K562 (cell line): Measurements from ENCODE around the gene RUNX1. TPM values are rescaled to one million over a fixed set of nuclear protein-coding genes. Genes with fewer than 3 reads are reported as not detected.
A peak's percentile ranks its signal among the peaks of the same experiment; 100 is the strongest.

Source experiments
- CBFA2T2 ChIP-seq: fragments of 450-650 bp; conservative IDR thresholded peaks from 2 replicates; pipeline ENCODE4 v1.6.1; 2017; ENCODE audit warnings: mild to moderate bottlenecking
- CHAMP1 ChIP-seq: fragments of 450-650 bp; IDR thresholded peaks from 2 replicates; pipeline ENCODE4 v1.6.1; 2016; ENCODE audit warnings: mild to moderate bottlenecking
- FIP1L1 ChIP-seq: fragments of 200-400 bp; formaldehyde crosslinking; IDR thresholded peaks from 2 replicates; pipeline ENCODE4 v1.6.1; 2018; ENCODE audit warnings: mild to moderate bottlenecking, low read depth, low read length; ENCODE audit not compliant: poor library complexity, severe bottlenecking
- KAT8 ChIP-seq: fragments of 450-650 bp; IDR thresholded peaks from 2 replicates; pipeline ENCODE4 v1.6.1; 2016; ENCODE audit warnings: low read depth, mild to moderate bottlenecking
- MTF1 ChIP-seq: fragments of 250-450 bp; sonication (Bioruptor Pico); IDR thresholded peaks from 2 replicates; pipeline ENCODE4 v1.9.0; 2021; ENCODE audit warnings: moderate library complexity, mild to moderate bottlenecking, inconsistent platforms, borderline replicate concordance
- MXI1 ChIP-seq: IDR thresholded peaks from 2 replicates; pipeline ENCODE4 v1.6.1; 2011; ENCODE audit warnings: low read depth, mild to moderate bottlenecking, improper control_type of control experiment, low read length
- NCOA4 ChIP-seq: fragments of 450-650 bp; IDR thresholded peaks from 2 replicates; pipeline ENCODE4 v1.6.1; 2018; ENCODE audit warnings: mild to moderate bottlenecking; ENCODE audit not compliant: partially characterized antibody
- NKRF ChIP-seq: fragments of 450-650 bp; IDR thresholded peaks from 2 replicates; pipeline ENCODE4 v1.6.1; 2016; ENCODE audit warnings: borderline replicate concordance
- NR0B1 ChIP-seq: fragments of 450-650 bp; IDR thresholded peaks from one replicate; pipeline ENCODE4 v1.6.1; 2018; ENCODE audit warnings: mild to moderate bottlenecking, moderate library complexity; ENCODE audit not compliant: partially characterized antibody
- NRF1 ChIP-seq, 2 experiments: fragments of 450-650 bp; IDR thresholded peaks in 1 of 2; conservative IDR thresholded peaks in 1 of 2; 2 replicates each; pipeline ENCODE4 v1.6.1; 2014; ENCODE audit warnings: mild to moderate bottlenecking in 2 of 2
- POLR3A ChIP-seq: IDR thresholded peaks from 2 replicates; pipeline ENCODE4 v1.6.1; 2011; ENCODE audit warnings: borderline replicate concordance, mild to moderate bottlenecking, moderate library complexity; ENCODE audit not compliant: insufficient read length, insufficient read depth; ENCODE audit errors: extremely low read depth
- PRMT5 ChIP-seq: sonication (generic); formaldehyde crosslinking; IDR thresholded peaks from 2 replicates; pipeline ENCODE4 v1.5.0; 2020; ENCODE audit warnings: missing genetic modification reagents
- RBM14 ChIP-seq: fragments of 200-400 bp; formaldehyde crosslinking; IDR thresholded peaks from 2 replicates; pipeline ENCODE4 v1.6.1; 2018; ENCODE audit warnings: low read depth, mild to moderate bottlenecking, low read length, moderate library complexity, borderline replicate concordance; ENCODE audit not compliant: insufficient read depth
- RBM15 ChIP-seq: fragments of 200-400 bp; formaldehyde crosslinking; IDR thresholded peaks from 2 replicates; pipeline ENCODE4 v1.6.1; 2018; ENCODE audit warnings: mild to moderate bottlenecking, low read length, moderate library complexity; ENCODE audit not compliant: insufficient read depth
- SMARCB1 ChIP-seq: IDR thresholded peaks from 2 replicates; pipeline ENCODE4 v1.6.1; 2011; ENCODE audit warnings: improper control_type of control experiment, low read depth; ENCODE audit not compliant: insufficient read length
- TEAD2 ChIP-seq: fragments of 450-650 bp; IDR thresholded peaks from 2 replicates; pipeline ENCODE4 v1.6.1; 2016; ENCODE audit warnings: missing genetic modification characterization, control low read depth, missing compliant biosample characterization
- USF1 ChIP-seq: sonication (generic); formaldehyde crosslinking; IDR thresholded peaks from 2 replicates; pipeline ENCODE4 v1.9.0; 2022; ENCODE audit warnings: mild to moderate bottlenecking, missing genetic modification reagents
- XRCC4 ChIP-seq: IDR thresholded peaks from one replicate; pipeline ENCODE4 v1.6.1; 2011; ENCODE audit not compliant: insufficient read depth, insufficient read length; ENCODE audit errors: extremely low read depth
- ZFP1 ChIP-seq: fragments of 450-650 bp; formaldehyde crosslinking; IDR thresholded peaks from 2 replicates; pipeline ENCODE4 v1.4.0; 2020; ENCODE audit warnings: mild to moderate bottlenecking, mixed read lengths
- ZNF121 ChIP-seq: sonication (generic); formaldehyde crosslinking; conservative IDR thresholded peaks from 2 replicates; pipeline ENCODE4 v1.8.0; 2022; ENCODE audit warnings: missing genetic modification reagents
- polyA plus RNA-seq, 8 experiments: library from polyadenylated mRNA; depleted of rRNA in 4 of 8; stranded (reverse) in 5 of 8; unstranded in 3 of 8; fragments of >200 nt; fragmentation: Nextera tagmentation in 2 of 8; fragmentation: Illumina TruSeq in 1 of 8; extraction: Ambion mirVana in 2 of 8; extraction: Trizol in 1 of 8; gene quantifications; 2 replicates each; pipeline versions ENCODE4 v1.2.1 to v1.2.3, GENCODE V29; 2011 to 2014; ENCODE audit warnings: inconsistent platforms in 1 of 8, missing spikeins in 1 of 8
- total RNA-seq, 7 experiments: library from RNA; depleted of rRNA in 6 of 7; stranded (reverse); fragments of >200 nt in 6 of 7; fragmentation: Illumina TruSeq in 2 of 7; extraction: Trizol in 2 of 7; gene quantifications; 2 replicates each; pipeline versions ENCODE4 v1.2.1 to v1.2.3, GENCODE V29; 2011 to 2021; ENCODE audit warnings: low replicate concordance in 1 of 7

RUNX1 gene
- total and polyA plus RNA-seq, 9 of the 15 experiments (the other 6 are each of a cell fraction or from before 2014, with no cell fraction given), result 2.2 to 68.6 (median 17.8) TPM

- TF ChIP-seq NRF1 (conservative IDR thresholded peaks at IDR 0.05 in 1 of 2, IDR thresholded peaks at IDR 0.05 in 1 of 2), result peak in 1 of 2 experiments; percentile 19; a peak in 1 of 4 replicates
- TF ChIP-seq MXI1, result no peak
- no peak for TF ChIP-seq NCOA4
- no peak for TF ChIP-seq CHAMP1
- TF ChIP-seq CBFA2T2, result no peak
- TF ChIP-seq PRMT5 (CRISPR knock-in tag), result no peak
- TF ChIP-seq NKRF, result no peak
- no peak for TF ChIP-seq ZFP1 (CRISPR knock-in tag)
- no peak for TF ChIP-seq NR0B1
- no peak for TF ChIP-seq ZNF121
- TF ChIP-seq FIP1L1, result peak; percentile 93
- no peak for TF ChIP-seq SMARCB1
- no peak for TF ChIP-seq TEAD2
- no peak for TF ChIP-seq RBM15
- no peak for TF ChIP-seq RBM14
- no peak for TF ChIP-seq USF1 (CRISPR knock-in tag)
- TF ChIP-seq MTF1 (CRISPR knock-in tag), result no peak
- no peak for TF ChIP-seq KAT8
- no peak for TF ChIP-seq POLR3A
- no peak for TF ChIP-seq XRCC4
Observed at GRCh38 chr21:34886240-34887104, 162.6 kb downstream of the RUNX1 start (continued).
